Fibroblast of lung (primary cell): ENCODE data around the gene TXNDC16.

ENCODE experiments used
- EZH2 ChIP-seq: IDR thresholded peaks from 2 replicates; pipeline ENCODE4 v1.5.1; 2012; ENCODE audit warnings: low read length, control low read depth, mild to moderate bottlenecking; ENCODE audit errors: missing control alignments
- TF ChIP-seq, protein P1 (sequence below), 2 donors: IDR thresholded peaks in 1 of 2; conservative IDR thresholded peaks in 1 of 2; 1 replicate in 1 of 2; 2 replicates in 1 of 2; pipeline ENCODE4 v1.5.1; 2011 to 2012; ENCODE audit warnings: low read length in 2 of 2, control low read depth in 1 of 2, inconsistent platforms in 1 of 2, low read depth in 1 of 2, mild to moderate bottlenecking in 1 of 2

DNA sequence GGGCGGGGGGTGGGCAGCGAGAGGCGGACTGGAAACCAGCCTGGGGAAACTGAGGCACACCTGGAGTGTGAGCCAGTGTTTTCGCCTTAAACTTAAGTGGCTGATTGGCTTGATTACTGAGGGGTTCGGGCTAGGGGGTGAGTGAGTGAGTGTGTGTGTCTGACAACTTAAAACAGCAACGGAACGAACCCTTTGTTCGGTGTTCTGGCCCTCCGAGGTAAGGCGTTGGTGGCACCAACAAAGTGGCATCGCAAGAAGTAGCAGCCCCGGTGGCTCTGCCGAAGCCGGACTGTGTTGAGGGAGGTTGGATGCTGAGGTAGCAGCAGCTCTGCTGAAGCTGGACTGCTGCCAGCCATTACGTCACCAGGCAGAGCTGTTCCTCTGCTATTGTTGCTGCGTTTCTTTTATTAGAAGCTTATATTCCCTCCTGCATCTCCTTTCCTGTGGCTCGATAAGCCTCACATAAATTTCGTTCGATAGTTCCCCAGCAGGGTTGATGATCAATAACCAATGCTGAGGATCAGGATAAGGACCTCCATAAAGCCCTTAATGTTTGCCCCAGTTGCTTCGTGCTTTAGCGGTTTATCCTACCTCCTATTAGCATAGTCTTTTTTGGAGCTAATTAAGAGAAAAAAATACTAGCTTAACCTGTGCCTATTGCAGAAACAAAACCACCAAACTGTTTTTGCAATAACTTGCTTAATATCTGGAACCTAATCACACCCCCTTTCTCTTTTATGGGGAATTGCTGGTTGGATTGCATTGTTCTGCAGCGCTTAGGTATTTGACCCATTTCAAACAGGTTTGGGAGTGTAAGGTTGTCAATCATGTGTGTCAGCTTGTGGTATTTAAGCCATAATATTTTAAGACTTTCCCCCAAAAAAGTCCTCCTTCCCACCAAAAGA, 1.6 kb upstream of the TXNDC16 start:
- TF ChIP-seq, protein P1, sequence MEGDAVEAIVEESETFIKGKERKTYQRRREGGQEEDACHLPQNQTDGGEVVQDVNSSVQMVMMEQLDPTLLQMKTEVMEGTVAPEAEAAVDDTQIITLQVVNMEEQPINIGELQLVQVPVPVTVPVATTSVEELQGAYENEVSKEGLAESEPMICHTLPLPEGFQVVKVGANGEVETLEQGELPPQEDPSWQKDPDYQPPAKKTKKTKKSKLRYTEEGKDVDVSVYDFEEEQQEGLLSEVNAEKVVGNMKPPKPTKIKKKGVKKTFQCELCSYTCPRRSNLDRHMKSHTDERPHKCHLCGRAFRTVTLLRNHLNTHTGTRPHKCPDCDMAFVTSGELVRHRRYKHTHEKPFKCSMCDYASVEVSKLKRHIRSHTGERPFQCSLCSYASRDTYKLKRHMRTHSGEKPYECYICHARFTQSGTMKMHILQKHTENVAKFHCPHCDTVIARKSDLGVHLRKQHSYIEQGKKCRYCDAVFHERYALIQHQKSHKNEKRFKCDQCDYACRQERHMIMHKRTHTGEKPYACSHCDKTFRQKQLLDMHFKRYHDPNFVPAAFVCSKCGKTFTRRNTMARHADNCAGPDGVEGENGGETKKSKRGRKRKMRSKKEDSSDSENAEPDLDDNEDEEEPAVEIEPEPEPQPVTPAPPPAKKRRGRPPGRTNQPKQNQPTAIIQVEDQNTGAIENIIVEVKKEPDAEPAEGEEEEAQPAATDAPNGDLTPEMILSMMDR (conservative IDR thresholded peaks at IDR 0.05 in 1 of 2, IDR thresholded peaks at IDR 0.05 in 1 of 2; ENCODE audit: low read depth in 1 of 2, low read length in 2 of 2) = peak in 1 of 2 donors; percentile 10
- TF ChIP-seq EZH2 = no peak
